SH-SY5Y (cell line): ENCODE data around the gene ZNF581.

Experiments
- GATA2 ChIP-seq: IDR thresholded peaks from 2 replicates; pipeline ENCODE4 v1.6.1; 2011; ENCODE audit warnings: mild to moderate bottlenecking, low read depth, low read length
- GATA3 ChIP-seq: IDR thresholded peaks from 2 replicates; pipeline ENCODE4 v1.6.1; 2011; ENCODE audit warnings: low read depth, mild to moderate bottlenecking, low read length, moderate library complexity

Gene ZNF581

GRCh38 chr19:55676889-55677505 lies 33.5 kb downstream of the ZNF581 start:
- no peak for TF ChIP-seq GATA3
- TF ChIP-seq GATA2, result no peak

GRCh38 chr19:55677572-55678028 lies 34.2 kb downstream of the ZNF581 start:
- TF ChIP-seq GATA2 (no peak), GATA3 (no peak)

GRCh38 chr19:55678121-55678671 lies 34.7 kb downstream of the ZNF581 start:
- TF ChIP-seq GATA3 (no peak), GATA2 (no peak)

- no peak for TF ChIP-seq GATA2
- TF ChIP-seq GATA3, result no peak
Observed at GRCh38 chr19:55679343-55680257, 36.2 kb downstream of the ZNF581 start.

GRCh38 chr19:55680339-55681130 lies 37.1 kb downstream of the ZNF581 start:
- TF ChIP-seq GATA3 (no peak), GATA2 (no peak)

- TF ChIP-seq GATA3, result no peak
- no peak for TF ChIP-seq GATA2
Observed at GRCh38 chr19:55681131-55682092, 38.0 kb downstream of the ZNF581 start.

- no peak for TF ChIP-seq GATA2
- TF ChIP-seq GATA3, result no peak
Observed at GRCh38 chr19:55683449-55684261, 40.2 kb downstream of the ZNF581 start.

GRCh38 chr19:55684946-55685681 lies 41.7 kb downstream of the ZNF581 start:
- no peak for TF ChIP-seq GATA2
- TF ChIP-seq GATA3, result no peak

GRCh38 chr19:55685776-55686175 lies 42.3 kb downstream of the ZNF581 start:
- TF ChIP-seq GATA2 (no peak), GATA3 (no peak)

- no peak for TF ChIP-seq GATA2
- no peak for TF ChIP-seq GATA3
Observed at GRCh38 chr19:55686311-55687050, 43.0 kb downstream of the ZNF581 start.
